Psoas muscle (tissue), 8 donors: ENCODE data around the gene RBBP8. TPM values are rescaled to one million over a fixed set of nuclear protein-coding genes. Genes with fewer than 3 reads are reported as not detected.
"Not testable (repeated sequence)": the region's sequence is repeated elsewhere in the genome, so short reads cannot be mapped to it uniquely, and the experiment has no call there.

Experiments used
- ATAC-seq, 4 donors: fragments of 200-7000 bp; cut with Tn5 transposase; one replicate each; pipeline ENCODE4 v1.9.1; 2020; ENCODE audit warnings: moderate library complexity in 3 of 4, mild to moderate bottlenecking in 2 of 4
- DNase-seq, 2 donors: peaks; one replicate each; pipeline ENCODE4 v3.0.0-alpha.2; 2020
- H3K27ac ChIP-seq: fragments of 200-600 bp; one replicate; pipeline ENCODE4 v1.8.0; 2022
- H3K27me3 ChIP-seq, 3 donors: fragments of 200-600 bp in 1 of 3; one replicate each; pipeline versions ENCODE4 v1.6.1 to v1.8.0; 2013 to 2022; ENCODE audit warnings: low read length in 2 of 3, mild to moderate bottlenecking in 2 of 3, moderate library complexity in 1 of 3; ENCODE audit not compliant: insufficient read depth in 3 of 3
- H3K36me3 ChIP-seq, 2 donors: fragments of 200-600 bp in 1 of 2; one replicate each; pipeline versions ENCODE4 v1.6.1 to v1.8.0; 2013 to 2022; ENCODE audit warnings: low read depth in 1 of 2, mild to moderate bottlenecking in 1 of 2, moderate library complexity in 1 of 2; ENCODE audit not compliant: insufficient read depth in 1 of 2
- H3K4me1 ChIP-seq: fragments of 200-600 bp; one replicate; pipeline ENCODE4 v1.8.0; 2022
- H3K4me3 ChIP-seq: fragments of 200-600 bp; one replicate; pipeline ENCODE4 v1.8.0; 2022; ENCODE audit warnings: mild to moderate bottlenecking
- H3K9me3 ChIP-seq: fragments of 200-600 bp; one replicate; pipeline ENCODE4 v1.8.0; 2022
- WGBS, 3 donors: extraction: QIAGEN DNeasy Blood & Tissue Kit; methylation state at CpG; one replicate each; pipeline versions ENCODE4 v1.1.6 to v1.1.7; 2013; 5-methylcytosine and 5-hydroxymethylcytosine counted together
- intact Hi-C, 2 donors: fragments of 100-400 bp; cut with DNase I; formaldehyde crosslinking; loops; one replicate each; pipeline versions ENCODE4 v1.11.0 to v1.14.2; 2022
- long read RNA-seq, 2 donors: library from polyadenylated mRNA; unstranded; transcript quantifications; one replicate each; pipeline ENCODE4 v2.0.0, GENCODE V29; 2021
- polyA plus RNA-seq, 3 donors: library from polyadenylated mRNA; stranded (reverse); fragments of 200-250 nt; gene quantifications; one replicate each; pipeline ENCODE4 v1.2.3, GENCODE V29; 2013
- total RNA-seq, 4 donors: library from RNA; stranded (reverse); fragmentation: NEBNext Ultra II Directional in 2 of 4; extraction: Animal tissue kit (Norgen Biotek cat#: 25700) in 2 of 4; gene quantifications; one replicate each; pipeline versions ENCODE4 v1.2.1 to v1.2.4, GENCODE V29; 2021 to 2023
- TF ChIP-seq, protein P1 (sequence below): fragments of 200-600 bp; IDR thresholded peaks from one replicate; pipeline ENCODE4 v1.8.0; 2022; ENCODE audit warnings: antibody characterized with exemption
- donor health status: healthy with polysubstance abuse.
- donor health status: DM: no; HTN: no; CAD: no; lungs with moderate emphysema.
- donor health status: Bipolar disorder and iron deficiency.
- donor health status: healthy.
- donor health status: DM: yes; HTN: yes; CAD: no.
- donor health status: DM: no; HTN: no; CAD: no.
- donor health status: DM: no; HTN: no; CAD: no.
- donor health status: DM: yes; HTN: yes; CAD: no.

RBBP8 gene
- total RNA-seq = 1 to 10 TPM; 2.0 to 4.8 (median 2.6) TPM
- polyA plus RNA-seq = 1 to 10 TPM; 2.6 to 6.6 (median 2.8) TPM
- long read RNA-seq, donor 1, partial matches to known transcripts = 1 of 1 reads
- long read RNA-seq, donor 1, other reads (novel, unspliced or antisense) = 0 of 1 reads
- long read RNA-seq, donor 2, partial matches to known transcripts = 1 of 1 reads
- long read RNA-seq, donor 2, other reads (novel, unspliced or antisense) = 0 of 1 reads

DNA sequence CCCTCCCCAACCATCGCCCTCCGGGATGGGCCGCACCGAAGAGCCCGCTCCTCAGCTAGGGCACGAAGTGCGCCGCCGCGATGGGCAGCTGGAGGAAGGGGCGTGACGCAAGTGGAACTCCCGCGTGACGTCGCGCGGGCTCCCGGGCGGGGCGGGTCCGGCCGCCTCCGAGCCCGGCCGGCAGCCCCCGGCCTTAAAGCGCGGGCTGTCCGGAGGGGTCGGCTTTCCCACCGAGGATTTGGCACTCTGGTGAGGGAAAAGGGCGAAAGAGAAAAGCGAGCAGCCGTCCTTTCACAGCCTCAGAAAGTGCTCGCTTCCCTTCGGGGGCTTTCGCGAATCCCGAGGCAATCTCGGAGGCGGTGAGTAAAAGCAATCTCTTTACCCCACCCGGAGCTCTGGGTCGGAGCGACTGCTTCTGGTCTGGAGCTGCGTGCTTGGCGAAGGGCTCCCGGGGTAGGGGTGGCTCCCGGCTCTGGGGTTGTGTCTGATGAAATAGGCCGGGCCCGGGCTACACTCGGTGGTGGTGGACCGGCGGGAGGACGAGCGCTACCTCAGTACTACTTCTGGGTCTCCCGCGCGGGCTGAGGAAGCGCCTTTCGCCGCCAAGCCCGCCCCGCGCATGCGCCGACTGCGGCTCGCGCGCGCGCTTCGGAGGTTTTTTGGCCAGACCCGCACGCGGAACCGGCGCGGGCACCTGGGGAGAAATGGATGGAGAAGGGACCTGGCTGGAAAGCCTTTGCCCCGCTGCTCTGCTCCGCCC lies at the start of gene RBBP8:
TSS of gene RBBP8 (plus strand) at position 123 of the 760 bp plus-strand sequence. CDS start 3,524 bp downstream, outside the sequence.
- H3K9me3 ChIP-seq = no peaks in the 10 kb centered on the region
- H3K4me1 ChIP-seq = no peaks in the 10 kb centered on the region
- TF ChIP-seq, protein P1, sequence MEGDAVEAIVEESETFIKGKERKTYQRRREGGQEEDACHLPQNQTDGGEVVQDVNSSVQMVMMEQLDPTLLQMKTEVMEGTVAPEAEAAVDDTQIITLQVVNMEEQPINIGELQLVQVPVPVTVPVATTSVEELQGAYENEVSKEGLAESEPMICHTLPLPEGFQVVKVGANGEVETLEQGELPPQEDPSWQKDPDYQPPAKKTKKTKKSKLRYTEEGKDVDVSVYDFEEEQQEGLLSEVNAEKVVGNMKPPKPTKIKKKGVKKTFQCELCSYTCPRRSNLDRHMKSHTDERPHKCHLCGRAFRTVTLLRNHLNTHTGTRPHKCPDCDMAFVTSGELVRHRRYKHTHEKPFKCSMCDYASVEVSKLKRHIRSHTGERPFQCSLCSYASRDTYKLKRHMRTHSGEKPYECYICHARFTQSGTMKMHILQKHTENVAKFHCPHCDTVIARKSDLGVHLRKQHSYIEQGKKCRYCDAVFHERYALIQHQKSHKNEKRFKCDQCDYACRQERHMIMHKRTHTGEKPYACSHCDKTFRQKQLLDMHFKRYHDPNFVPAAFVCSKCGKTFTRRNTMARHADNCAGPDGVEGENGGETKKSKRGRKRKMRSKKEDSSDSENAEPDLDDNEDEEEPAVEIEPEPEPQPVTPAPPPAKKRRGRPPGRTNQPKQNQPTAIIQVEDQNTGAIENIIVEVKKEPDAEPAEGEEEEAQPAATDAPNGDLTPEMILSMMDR = no peak
- H3K27me3 ChIP-seq = peaks cover 0 to 6% (median 0%) of the 10 kb centered on the region in 3 donors
- intact Hi-C loops = no loop called here
- H3K27ac ChIP-seq = peak within 1 kb of the TSS; percentile 85
- WGBS, 3 donors = 0 to 1% (median 0%) methylated on average over 81 to 82 of the region's 82 CpGs
- DNase-seq = peak; percentile 83 to 87
- peak; percentile 89 to 94 (median 90) for ATAC-seq
- H3K4me3 ChIP-seq = peak within 1 kb of the TSS; percentile 86
- no peaks in the 10 kb centered on the region for H3K36me3 ChIP-seq

DNA sequence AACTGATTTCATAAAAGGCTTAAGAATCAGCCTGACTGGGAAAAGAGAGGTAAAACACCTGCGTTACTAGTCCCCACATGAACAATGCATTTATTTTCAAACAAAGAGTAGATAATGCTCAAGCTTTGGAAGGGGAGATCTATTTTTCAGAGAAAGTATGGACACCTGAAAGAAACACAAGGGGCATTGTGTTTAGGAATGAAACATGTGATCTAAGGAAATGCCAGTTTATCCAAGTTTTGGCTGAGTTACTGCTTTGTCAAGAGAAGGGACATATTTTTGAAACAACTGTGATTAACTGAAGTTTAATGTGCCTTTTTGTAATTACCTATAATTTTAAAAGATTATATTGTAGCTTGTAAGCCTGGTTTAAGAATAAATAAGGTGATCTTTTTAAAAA lies 49.3 kb upstream of the RBBP8 start:
- H3K27ac ChIP-seq = no peak overlapping the region
- no peak overlapping the region for H3K4me3 ChIP-seq
- H3K36me3 ChIP-seq = no peaks in the 10 kb centered on the region
- DNase-seq (no peak), ATAC-seq (no peak)
- H3K9me3 ChIP-seq = no peaks in the 10 kb centered on the region
- TF ChIP-seq, protein P1 = no peak
- no peaks in the 10 kb centered on the region for H3K27me3 ChIP-seq
- no peaks in the 10 kb centered on the region for H3K4me1 ChIP-seq
- intact Hi-C loops = no loop called here
- WGBS, 3 donors = 62 to 69% (median 63%) methylated on average over 1 of the region's 1 CpG

DNA sequence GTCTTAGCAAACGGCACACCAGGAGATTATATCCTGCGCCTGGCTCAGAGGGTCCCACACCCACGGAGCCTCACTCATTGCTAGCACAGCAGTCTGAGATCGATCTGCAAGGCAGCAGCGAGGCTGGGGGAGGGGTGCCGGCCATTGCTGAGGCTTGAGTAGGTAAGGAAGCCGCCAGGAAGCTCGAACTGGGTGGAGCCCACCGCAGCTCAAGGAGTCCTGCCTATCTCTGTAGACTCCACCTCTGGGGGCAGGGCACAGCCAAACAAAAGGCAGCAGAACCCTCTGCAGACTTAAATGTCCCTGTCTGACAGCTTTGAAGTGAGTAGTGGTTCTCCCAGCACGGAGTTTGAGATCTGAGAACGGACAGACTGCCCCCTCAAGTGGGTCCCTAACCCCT lies 47.4 kb upstream of the RBBP8 start:
- H3K27me3 ChIP-seq, H3K27ac ChIP-seq, H3K4me1 ChIP-seq, H3K36me3 ChIP-seq, H3K9me3 ChIP-seq, H3K4me3 ChIP-seq, intact Hi-C loops, ATAC-seq, DNase-seq: not testable (repeated sequence)
- WGBS, 3 donors = 94 to 95% (median 94%) methylated on average over 11 of the region's 11 CpGs

DNA sequence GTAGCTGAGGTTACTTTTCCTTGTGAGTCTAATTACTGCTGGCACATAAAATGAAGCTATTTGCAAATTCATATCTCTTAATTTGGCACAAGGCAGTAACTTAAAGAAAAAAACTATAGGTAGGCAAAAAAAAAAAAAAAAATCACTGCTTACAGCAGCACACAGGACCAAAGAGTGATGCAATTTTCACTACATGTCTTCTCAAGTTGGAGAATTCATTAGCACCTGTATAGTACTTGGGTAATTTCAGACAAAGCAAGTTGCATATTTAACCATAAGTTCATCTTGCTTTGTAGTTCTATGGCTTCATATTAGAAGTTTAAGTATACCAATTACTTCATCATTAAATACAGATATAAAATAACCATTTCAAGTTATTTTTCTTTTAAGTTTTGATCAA lies 33.7 kb upstream of the RBBP8 start:
- TF ChIP-seq, protein P1 = no peak
- no peak for DNase-seq
- no peak for ATAC-seq
- H3K4me1 ChIP-seq = no peaks in the 10 kb centered on the region
- no peak overlapping the region for H3K4me3 ChIP-seq
- no peak overlapping the region for H3K27ac ChIP-seq
- no peaks in the 10 kb centered on the region for H3K27me3 ChIP-seq
- no peaks in the 10 kb centered on the region for H3K36me3 ChIP-seq
- H3K9me3 ChIP-seq = no peaks in the 10 kb centered on the region
- intact Hi-C loops = no loop called here

DNA sequence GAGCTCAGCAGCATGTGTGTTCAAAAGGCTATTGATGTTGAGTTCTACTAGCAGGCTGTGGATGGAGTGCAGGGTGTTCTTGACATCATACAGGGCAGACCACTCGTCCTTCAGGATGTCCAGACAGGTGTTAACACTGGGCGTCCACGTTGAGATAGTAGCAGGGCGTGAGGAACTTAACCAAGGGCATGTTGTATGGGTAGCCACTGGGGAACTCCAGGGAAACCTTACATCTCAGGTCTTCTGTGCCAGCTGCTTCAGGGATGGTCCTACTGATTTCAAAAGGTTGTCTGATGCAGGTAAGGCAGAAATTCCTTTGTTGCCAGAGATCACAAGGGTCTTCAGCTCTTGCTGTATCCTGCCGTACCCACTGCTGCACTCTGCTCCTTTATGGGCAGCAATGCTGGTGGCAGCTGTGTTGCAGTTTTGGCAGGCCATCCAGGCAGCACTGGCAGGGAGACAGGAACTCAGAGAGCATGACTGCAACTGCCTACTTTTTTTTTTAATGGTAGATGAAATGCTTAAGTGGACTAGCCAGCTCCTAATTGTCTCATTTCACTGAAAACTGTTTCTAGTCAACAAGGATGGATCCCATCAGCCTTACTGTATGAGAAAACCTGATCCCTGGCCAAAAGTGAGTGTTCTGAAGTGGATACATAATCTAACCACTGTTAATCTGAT lies 32.4 kb upstream of the RBBP8 start:
- no peak for ATAC-seq
- WGBS, 3 donors = 31 to 43% (median 39%) methylated on average over 5 of the region's 5 CpGs
- TF ChIP-seq, protein P1 = no peak

More for the DNA sequence above, 32.4 kb upstream of the RBBP8 start:
- Histone ChIP-seq H3K27ac (no peak overlapping the region), H3K9me3 (no peaks in the 10 kb centered on the region), H3K4me1 (no peaks in the 10 kb centered on the region), H3K4me3 (no peak overlapping the region), H3K27me3 (no peaks in the 10 kb centered on the region), H3K36me3 (no peaks in the 10 kb centered on the region)
- DNase-seq = peak in 1 of 2 donors; percentile 15
- intact Hi-C loops = no loop called here
